ENCODE results near the gene PAIP2.

DNA sequence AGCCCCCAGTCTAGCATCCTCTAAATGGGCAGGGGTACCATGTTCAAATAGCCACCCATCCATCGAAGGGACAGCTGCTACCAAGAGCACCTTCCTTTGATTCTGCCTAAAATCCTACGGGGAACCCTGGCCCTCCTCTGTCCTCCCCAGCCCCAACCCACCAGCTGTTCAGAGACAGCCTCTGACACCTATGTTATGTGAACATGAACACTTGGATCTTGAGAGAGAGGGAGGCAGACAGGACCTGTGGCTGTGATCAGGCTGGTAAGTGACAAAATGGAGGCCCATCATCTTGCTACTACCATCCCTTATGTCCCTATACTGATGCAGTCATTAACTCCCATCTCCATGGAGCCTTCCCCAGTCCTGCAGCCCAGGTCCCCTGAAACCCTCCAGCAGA is 33.3 kb downstream of the PAIP2 start:
- TF ChIP-seq, protein P1, sequence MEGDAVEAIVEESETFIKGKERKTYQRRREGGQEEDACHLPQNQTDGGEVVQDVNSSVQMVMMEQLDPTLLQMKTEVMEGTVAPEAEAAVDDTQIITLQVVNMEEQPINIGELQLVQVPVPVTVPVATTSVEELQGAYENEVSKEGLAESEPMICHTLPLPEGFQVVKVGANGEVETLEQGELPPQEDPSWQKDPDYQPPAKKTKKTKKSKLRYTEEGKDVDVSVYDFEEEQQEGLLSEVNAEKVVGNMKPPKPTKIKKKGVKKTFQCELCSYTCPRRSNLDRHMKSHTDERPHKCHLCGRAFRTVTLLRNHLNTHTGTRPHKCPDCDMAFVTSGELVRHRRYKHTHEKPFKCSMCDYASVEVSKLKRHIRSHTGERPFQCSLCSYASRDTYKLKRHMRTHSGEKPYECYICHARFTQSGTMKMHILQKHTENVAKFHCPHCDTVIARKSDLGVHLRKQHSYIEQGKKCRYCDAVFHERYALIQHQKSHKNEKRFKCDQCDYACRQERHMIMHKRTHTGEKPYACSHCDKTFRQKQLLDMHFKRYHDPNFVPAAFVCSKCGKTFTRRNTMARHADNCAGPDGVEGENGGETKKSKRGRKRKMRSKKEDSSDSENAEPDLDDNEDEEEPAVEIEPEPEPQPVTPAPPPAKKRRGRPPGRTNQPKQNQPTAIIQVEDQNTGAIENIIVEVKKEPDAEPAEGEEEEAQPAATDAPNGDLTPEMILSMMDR (IDR thresholded peaks at IDR 0.05; ENCODE audit: low read length) = no peak
- TF ChIP-seq EZH2phosphoT487 (IDR thresholded peaks at IDR 0.05; ENCODE audit: low read length) (no peak), EZH2 (optimal IDR thresholded peaks at IDR 0.05; ENCODE audit: low read depth, low read length) (no peak)
